Ishikawa (cell line): ENCODE data around the gene TCF4.

ENCODE experiments used
- CEBPB ChIP-seq: IDR thresholded peaks from 2 replicates; pipeline ENCODE4 v1.6.1; 2012
- CREB1 ChIP-seq: IDR thresholded peaks from 2 replicates; pipeline ENCODE4 v1.6.1; 2012; ENCODE audit warnings: low read depth
- EGR1 ChIP-seq: IDR thresholded peaks from 2 replicates; pipeline ENCODE4 v1.6.1; 2012
- EP300 ChIP-seq: IDR thresholded peaks from 2 replicates; pipeline ENCODE4 v1.6.1; 2012; ENCODE audit warnings: borderline replicate concordance
- FOXM1 ChIP-seq: IDR thresholded peaks from 2 replicates; pipeline ENCODE4 v1.6.1; 2012; ENCODE audit warnings: low read depth, borderline replicate concordance
- MAX ChIP-seq: IDR thresholded peaks from 2 replicates; pipeline ENCODE4 v1.6.1; 2012
- NFIC ChIP-seq: IDR thresholded peaks from 2 replicates; pipeline ENCODE4 v1.6.1; 2012
- RAD21 ChIP-seq: IDR thresholded peaks from 2 replicates; pipeline ENCODE4 v1.6.1; 2012; ENCODE audit warnings: low read depth
- REST ChIP-seq: IDR thresholded peaks from 2 replicates; pipeline ENCODE4 v1.6.1; 2012; ENCODE audit warnings: low read depth, mild to moderate bottlenecking
- TAF1 ChIP-seq: IDR thresholded peaks from 2 replicates; pipeline ENCODE4 v1.6.1; 2012; ENCODE audit warnings: low read depth, mild to moderate bottlenecking
- TCF12 ChIP-seq: IDR thresholded peaks from 2 replicates; pipeline ENCODE4 v1.6.1; 2012; ENCODE audit warnings: low read depth
- TEAD4 ChIP-seq: IDR thresholded peaks from 2 replicates; pipeline ENCODE4 v1.6.1; 2012
- YY1 ChIP-seq: IDR thresholded peaks from 2 replicates; pipeline ENCODE4 v1.6.1; 2012; ENCODE audit warnings: low read depth
- ZBTB7A ChIP-seq: IDR thresholded peaks from 2 replicates; pipeline ENCODE4 v1.6.1; 2012; ENCODE audit warnings: low read depth
- TF ChIP-seq, protein P1 (sequence below): IDR thresholded peaks from 2 replicates; pipeline ENCODE4 v1.6.1; 2012

TCF4 gene

DNA sequence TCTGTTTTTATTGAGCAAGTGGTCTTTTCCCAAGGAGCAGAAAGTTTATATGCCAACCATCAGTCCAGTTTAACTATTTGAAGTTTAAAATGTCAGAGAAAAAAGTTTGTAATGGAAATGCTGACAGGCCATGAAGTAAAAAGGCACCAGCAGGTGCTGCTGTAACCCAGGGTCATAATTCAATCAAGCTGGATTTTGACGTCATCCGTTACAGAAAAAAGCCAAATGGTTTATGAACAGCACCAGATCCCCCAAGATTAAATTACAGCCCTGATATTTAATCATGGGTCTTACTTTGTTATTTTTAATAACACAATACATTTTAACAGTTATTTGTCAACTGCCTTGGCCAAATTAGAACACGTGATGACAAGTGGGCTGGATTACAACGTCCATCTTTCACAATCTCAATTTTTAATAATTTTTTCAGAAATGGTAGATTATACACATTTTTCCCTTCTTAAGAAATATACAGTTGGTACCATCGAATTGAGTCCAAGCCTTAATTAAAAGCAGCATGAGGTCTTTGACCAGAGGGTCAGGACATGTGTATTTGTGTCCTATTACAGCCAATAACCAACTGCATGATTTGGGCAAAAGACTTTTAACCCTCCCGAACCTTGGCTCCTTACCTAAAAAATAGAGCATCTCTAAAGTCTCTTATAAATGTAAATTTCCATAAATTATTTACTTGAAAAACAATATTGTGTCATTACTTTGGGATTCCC is 10.0 kb downstream of the TCF4 start:
- no peak for TF ChIP-seq ZBTB7A
- TF ChIP-seq RAD21 = peak; percentile 20; the same call in 1 of the 2 replicates

DNA sequence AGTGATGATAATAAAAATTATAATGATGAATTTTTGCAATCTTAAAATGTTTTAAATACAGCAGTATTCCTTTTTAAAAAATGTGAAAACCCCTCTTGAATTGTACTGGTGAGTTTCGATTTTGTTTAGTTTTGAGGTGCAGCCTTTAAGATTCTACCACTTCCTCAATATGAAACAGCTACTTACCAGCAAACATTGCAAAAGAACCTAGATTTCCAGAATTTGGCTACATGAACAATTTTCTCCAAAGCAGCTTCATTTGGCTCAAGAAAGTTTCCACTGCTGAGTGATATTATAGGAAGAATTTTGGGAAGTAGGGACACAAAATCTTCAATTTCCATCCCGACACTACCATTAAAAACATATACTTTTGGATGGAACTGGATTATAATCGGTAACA is 12.0 kb downstream of the TCF4 start:
- no peak for TF ChIP-seq CEBPB

GRCh38 chr18:55575066-55575465 is 12.9 kb downstream of the TCF4 start:
- TF ChIP-seq, protein P1, sequence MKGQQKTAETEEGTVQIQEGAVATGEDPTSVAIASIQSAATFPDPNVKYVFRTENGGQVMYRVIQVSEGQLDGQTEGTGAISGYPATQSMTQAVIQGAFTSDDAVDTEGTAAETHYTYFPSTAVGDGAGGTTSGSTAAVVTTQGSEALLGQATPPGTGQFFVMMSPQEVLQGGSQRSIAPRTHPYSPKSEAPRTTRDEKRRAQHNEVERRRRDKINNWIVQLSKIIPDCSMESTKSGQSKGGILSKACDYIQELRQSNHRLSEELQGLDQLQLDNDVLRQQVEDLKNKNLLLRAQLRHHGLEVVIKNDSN = no peak
- TF ChIP-seq CEBPB (no peak), NFIC (no peak), YY1 (no peak)

GRCh38 chr18:55573386-55573785 is 14.6 kb downstream of the TCF4 start:
- TF ChIP-seq RAD21 = no peak

- TF ChIP-seq, protein P1 = no peak
- no peak for TF ChIP-seq FOXM1
- no peak for TF ChIP-seq REST
- no peak for TF ChIP-seq MAX
- no peak for TF ChIP-seq CEBPB
- no peak for TF ChIP-seq CREB1
- no peak for TF ChIP-seq EGR1
- TF ChIP-seq EP300 = no peak
- TF ChIP-seq TAF1 = no peak
- TF ChIP-seq TCF12 = no peak
- no peak for TF ChIP-seq RAD21
- no peak for TF ChIP-seq NFIC
- no peak for TF ChIP-seq TEAD4
- no peak for TF ChIP-seq YY1
- TF ChIP-seq ZBTB7A = no peak
Observed at GRCh38 chr18:55570966-55571365, 17.0 kb downstream of the TCF4 start.

- TF ChIP-seq TAF1 (no peak), MAX (no peak), TEAD4 (no peak), EP300 (no peak), EGR1 (no peak), REST (no peak), RAD21 (no peak), FOXM1 (no peak), CREB1 (no peak), TCF12 (no peak), YY1 (no peak), ZBTB7A (no peak), NFIC (no peak)
- TF ChIP-seq, protein P1 = no peak
Observed at GRCh38 chr18:55566456-55566935, 21.5 kb downstream of the TCF4 start.

- TF ChIP-seq TAF1 = no peak
- TF ChIP-seq, protein P1 = no peak
- TF ChIP-seq EP300 = no peak
- no peak for TF ChIP-seq REST
Observed at GRCh38 chr18:55559739-55560138, 28.3 kb downstream of the TCF4 start.
